Testis (tissue), 2 donors: ENCODE results near the gene OAF.
A peak's percentile ranks its signal among the peaks of the same experiment; 100 is the strongest.

ENCODE experiments used
- POLR2A ChIP-seq: fragments of 450-650 bp; IDR thresholded peaks from one replicate; pipeline ENCODE4 v1.6.1; 2017; ENCODE audit warnings: antibody characterized with exemption, mild to moderate bottlenecking, moderate library complexity
- TF ChIP-seq, protein P1 (sequence below), 3 experiments: fragments of 450-650 bp in 2 of 3; fragments of 200-600 bp in 1 of 3; sonication (generic) in 1 of 3; IDR thresholded peaks; one replicate each; pipeline ENCODE4 v1.5.1; 2016 to 2019; ENCODE audit warnings: antibody characterized with exemption in 3 of 3, mild to moderate bottlenecking in 2 of 3, moderate library complexity in 1 of 3

DNA sequence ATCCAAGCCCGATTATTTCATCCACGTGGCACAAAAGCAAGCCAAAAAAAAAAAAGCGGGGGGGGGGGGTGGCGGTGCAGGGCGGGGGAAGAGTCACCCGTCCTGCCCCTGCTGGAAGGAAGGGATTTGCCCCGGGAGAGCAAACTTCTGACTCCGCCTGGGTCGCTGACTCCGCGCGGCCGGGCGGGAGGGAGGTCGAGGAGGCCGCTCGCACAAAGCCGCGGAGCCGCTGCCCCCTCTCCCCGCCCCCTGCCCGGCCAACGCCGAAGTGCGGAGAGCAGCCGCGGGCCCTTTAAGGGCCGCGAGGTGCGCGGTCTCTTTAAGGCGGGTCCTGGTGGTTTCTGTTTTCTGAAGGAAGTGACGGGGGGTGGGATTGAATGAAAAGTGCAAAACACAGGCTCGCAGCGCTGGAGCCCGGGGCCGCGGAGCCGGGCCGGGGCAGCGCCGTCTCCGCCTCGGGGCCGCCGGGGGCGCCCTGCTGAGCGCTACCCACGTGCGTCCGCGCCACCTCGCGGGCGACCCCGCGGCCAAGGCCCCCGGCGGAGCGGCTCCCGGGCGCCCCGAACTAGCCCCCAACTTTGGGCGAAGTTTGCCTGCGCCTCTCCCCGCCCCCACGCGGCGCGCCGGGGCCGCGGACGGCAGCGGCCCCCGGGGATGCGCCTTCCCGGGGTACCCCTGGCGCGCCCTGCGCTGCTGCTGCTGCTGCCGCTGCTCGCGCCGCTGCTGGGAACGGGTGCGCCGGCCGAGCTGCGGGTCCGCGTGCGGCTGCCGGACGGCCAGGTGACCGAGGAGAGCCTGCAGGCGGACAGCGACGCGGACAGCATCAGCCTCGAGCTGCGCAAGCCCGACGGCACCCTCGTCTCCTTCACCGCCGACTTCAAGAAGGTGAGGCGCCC lies at the start of gene OAF:
- TF ChIP-seq, protein P1, sequence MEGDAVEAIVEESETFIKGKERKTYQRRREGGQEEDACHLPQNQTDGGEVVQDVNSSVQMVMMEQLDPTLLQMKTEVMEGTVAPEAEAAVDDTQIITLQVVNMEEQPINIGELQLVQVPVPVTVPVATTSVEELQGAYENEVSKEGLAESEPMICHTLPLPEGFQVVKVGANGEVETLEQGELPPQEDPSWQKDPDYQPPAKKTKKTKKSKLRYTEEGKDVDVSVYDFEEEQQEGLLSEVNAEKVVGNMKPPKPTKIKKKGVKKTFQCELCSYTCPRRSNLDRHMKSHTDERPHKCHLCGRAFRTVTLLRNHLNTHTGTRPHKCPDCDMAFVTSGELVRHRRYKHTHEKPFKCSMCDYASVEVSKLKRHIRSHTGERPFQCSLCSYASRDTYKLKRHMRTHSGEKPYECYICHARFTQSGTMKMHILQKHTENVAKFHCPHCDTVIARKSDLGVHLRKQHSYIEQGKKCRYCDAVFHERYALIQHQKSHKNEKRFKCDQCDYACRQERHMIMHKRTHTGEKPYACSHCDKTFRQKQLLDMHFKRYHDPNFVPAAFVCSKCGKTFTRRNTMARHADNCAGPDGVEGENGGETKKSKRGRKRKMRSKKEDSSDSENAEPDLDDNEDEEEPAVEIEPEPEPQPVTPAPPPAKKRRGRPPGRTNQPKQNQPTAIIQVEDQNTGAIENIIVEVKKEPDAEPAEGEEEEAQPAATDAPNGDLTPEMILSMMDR (IDR thresholded peaks at IDR 0.05): peak in 1 of 3 experiments; percentile 33
- TF ChIP-seq POLR2A: no peak
